ENCODE data around the gene MARCKS. TPM values are rescaled to one million over a fixed set of nuclear protein-coding genes. Genes with fewer than 3 reads are reported as not detected.

MARCKS gene
- 89.0 and 103 TPM in 2 replicates for total RNA-seq
- polyA plus RNA-seq (2012): 108 TPM

DNA sequence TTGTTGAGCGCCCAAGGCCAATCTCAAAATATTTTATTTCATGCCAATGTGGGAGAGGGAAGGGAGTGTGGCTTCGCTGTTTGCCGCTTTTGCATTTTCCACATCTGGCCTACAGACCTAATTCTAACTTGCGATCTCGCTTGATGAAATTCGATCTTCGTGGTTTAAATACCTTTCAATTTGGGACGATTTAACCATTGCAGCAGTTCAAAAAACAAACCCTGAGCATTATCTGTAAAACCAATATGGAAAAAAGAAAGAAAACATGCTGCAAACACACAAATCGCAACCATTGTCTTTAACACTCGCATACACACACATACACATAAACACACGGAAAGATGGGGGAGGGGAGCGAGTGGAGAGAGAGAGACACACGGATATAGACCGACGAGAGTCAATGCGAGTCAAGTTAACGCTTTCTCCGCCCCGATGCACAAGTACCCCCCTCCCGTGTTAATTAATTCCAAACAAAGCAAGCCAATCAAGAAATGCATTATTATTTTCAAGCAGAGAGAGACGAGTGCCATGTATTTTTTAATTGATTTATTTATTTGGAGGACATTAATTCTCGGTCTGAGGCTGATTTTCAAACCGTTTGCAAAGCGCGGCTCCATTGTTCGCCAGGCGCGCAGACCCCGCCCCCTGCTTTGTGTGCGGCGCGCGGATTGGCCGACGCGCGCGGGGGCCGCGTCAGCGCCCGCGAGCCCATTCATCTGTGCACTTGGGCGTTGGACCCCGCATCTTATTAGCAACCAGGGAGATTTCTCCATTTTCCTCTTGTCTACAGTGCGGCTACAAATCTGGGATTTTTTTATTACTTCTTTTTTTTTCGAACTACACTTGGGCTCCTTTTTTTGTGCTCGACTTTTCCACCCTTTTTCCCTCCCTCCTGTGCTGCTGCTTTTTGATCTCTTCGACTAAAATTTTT, at the start of gene MARCKS:
MARCKS (plus strand) TSS at position 721 of the 931 bp plus-strand sequence. CDS start 401 bp downstream, outside the sequence.
- peak; percentile 91 for DNase-seq (ENCODE audit: low read depth)

DNA sequence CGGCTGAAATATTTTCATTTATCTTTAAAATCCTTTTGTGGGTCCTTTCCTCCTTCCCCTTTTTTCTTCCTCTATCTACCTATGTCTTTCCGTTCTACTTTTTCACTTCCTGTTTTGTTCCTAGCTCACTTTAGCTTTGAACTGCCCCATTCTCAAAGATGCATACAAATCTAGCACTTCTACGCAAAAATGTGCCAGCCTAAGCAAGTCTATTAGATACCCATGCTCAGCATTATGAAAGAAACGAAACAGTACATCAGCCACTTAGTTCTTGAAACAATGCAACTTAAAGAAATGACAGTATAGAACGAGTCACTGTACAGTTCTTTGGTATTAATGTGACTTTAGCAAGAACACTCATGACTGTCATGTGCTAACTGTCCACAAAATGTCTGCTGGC, 47.3 kb upstream of the MARCKS start:
- DNase-seq (ENCODE audit: low read depth): no peak

DNA sequence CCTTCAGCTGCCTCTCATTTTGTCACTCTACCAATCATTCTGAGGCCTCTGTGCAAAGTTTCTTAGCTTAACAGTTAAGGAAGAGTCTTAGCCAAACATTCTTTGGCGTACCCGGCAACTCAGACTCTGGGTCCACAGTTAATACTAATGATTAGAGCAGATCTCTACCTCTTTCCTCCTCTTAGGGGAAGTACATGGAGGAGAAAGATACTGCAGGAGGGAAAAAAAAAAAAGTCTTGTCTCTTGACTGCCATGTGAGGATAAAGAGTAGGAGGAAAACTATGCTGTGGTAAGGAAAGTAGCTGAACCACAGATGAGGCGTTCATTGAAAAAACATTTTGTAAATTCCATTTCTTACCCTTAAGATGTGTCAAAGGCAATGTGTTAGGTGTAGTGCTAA, 44.0 kb upstream of the MARCKS start:
- DNase-seq (ENCODE audit: low read depth): peak; percentile 80

DNA sequence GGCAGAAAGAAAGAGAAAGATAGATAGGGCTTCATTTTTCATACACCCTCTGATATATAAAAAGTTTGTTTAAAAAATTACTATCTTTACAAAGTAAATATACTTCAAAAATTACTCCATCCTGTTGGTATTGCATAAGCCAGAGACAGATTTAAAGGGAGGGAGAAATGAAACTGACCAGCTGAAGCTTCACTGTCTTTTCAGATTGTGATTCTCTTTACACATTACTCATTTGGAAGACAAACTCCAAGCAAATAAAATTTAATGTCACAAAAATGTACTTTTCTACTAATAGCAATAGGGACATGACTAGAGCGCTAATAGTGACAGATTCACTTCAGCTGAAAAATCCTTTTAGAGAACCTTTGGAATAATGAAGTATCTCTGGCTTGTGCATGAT, 38.6 kb upstream of the MARCKS start:
- DNase-seq (ENCODE audit: low read depth): no peak

DNA sequence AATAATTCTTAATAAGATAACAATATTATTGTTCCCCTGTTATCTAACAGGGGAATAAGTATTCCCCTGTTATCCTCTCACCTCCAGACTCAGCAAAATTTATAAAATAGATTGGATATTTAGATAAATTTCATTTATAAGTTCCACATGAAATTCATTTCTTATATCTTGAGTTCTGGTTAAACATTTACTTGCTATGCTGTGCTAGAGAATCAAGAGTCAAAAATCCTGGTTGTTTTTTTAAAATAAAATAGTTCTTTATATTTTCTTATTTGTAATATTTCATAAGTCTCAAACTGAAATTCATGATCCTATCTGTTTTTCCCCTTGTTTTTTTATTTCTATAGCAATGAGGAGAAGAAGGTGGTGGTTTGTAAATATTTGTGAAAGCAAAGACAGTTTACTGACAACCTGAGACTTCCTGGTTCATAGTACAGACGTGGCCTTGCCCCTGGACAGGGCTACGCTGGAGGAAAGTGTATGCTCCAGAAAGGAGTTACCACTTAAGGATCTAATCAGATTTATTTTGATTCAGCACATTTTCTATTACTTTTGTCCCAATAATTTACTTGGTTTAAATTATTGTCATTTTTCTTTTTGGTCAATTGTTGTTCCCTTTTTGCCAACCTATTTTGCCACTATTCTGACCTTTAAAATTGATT, 37.8 kb upstream of the MARCKS start:
- no peak for DNase-seq (ENCODE audit: low read depth)

DNA sequence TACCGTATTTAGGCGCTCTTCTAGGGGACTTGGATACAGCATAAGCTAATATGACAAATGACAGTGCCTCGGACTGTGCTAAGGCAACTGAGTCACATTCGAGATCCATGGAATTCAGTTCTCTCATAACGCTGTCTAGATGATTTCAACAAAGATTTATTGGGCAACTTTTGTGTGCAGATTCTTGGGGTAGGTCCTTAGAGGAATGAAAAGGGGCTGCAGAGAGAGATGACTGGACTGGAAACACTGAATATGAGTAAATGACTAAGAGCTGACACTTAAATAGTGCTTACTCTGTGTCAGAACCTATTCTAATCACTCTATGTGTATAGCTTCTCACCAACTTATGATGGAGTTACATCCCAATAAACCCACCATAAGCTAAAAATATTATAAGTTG, 36.4 kb upstream of the MARCKS start:
- no peak for DNase-seq (ENCODE audit: low read depth)

DNA sequence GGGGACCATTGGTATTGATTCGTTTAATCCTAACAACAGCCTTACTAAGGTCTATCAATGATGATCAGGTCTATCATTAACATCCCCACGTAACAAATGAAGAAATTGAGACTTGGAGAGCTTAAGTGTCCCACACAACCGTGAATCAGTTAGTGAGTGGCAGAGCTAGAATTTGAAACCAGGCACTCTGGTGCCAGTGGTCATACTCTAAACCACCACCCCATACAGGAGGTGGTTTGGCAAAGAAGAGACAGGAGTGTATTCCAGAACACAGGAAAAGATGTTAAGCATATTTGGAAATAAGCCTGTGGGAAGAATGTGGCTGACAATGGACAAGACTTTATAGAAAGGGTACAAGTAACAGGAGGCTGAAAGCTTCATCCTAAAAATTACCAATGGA, 35.7 kb upstream of the MARCKS start:
- peak; percentile 55 for DNase-seq (ENCODE audit: low read depth)

GRCh38 chr6:113823916-113824315, 33.2 kb upstream of the MARCKS start:
- no peak for DNase-seq (ENCODE audit: low read depth)

DNA sequence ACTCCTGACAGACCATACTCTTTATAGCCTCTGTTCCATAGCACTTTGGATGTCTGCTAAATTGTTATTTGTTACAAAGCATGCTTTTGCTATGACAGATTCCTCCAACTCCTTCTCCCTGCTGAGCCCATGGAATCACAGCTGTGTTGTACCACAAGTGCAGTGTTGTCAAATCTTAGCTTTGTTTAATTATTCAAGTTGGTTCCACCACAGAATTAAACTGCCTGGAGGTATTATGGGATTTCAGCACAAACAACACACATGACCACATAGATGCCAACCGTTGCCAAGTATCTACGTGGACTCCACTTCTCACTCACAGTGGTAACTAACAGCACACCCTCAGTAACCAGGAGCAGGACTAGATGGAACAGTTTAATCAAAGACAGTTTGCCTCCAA, 32.7 kb upstream of the MARCKS start:
- peak; percentile 61 for DNase-seq (ENCODE audit: low read depth)

GRCh38 chr6:113824866-113825265, 32.3 kb upstream of the MARCKS start:
- DNase-seq (ENCODE audit: low read depth): no peak

GRCh38 chr6:113825781-113826180, 31.4 kb upstream of the MARCKS start:
- peak; percentile 90 for DNase-seq (ENCODE audit: low read depth)

DNA sequence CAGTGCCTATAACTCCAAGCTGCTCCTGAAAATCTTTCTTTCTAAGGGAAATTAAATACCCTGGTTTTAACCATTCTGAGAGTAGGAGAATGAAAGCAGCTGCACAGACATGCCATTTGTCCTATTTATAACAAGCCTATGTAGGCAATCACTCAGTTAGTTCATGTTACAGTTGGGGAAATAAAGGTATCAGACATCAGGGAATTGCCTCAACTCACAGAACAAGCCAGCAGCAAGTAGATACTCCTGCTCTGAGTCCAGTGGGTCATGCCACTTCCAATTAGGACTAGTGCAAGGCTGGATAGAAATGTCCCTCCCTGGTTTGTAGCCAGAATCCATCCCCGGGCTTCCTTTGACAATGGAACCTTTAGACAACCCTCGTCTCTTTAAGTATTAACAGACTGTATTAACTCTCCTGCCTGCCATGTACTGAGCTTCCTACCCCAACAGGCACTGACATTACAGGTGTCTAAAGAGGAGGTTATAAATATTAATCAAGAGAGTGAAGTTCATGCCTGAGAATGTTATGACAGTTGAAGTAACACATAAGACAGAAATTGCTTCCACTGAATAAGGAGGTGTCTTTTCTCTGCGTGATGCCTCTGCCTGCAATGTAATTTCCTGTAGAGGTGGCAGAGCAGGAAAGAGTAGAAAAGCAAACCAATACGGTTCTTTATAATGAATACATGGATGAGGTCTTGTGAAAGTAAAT, 28.0 kb upstream of the MARCKS start:
- DNase-seq (ENCODE audit: low read depth): no peak

- DNase-seq (ENCODE audit: low read depth): peak; percentile 73
Observed at GRCh38 chr6:113829696-113830045, 27.5 kb upstream of the MARCKS start.

DNA sequence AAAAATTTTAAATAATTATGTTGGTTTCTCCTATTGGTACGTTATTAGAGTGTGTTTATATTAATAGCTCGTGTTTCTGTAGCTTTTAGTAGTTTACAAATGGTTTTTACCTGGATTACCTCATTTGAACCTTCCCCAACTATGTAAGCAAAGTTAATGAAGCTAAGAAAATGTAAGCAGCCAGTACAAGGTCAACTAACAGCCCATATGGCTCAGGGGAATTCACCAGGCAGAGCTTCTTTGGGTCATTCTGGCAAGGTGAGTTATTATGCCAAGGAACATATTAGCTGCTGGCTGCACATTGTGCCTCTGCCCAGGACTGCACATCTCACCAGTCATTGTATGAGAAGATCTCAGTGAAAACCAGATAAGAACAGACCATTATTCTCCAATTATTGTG, 27.0 kb upstream of the MARCKS start:
- DNase-seq (ENCODE audit: low read depth): no peak

DNA sequence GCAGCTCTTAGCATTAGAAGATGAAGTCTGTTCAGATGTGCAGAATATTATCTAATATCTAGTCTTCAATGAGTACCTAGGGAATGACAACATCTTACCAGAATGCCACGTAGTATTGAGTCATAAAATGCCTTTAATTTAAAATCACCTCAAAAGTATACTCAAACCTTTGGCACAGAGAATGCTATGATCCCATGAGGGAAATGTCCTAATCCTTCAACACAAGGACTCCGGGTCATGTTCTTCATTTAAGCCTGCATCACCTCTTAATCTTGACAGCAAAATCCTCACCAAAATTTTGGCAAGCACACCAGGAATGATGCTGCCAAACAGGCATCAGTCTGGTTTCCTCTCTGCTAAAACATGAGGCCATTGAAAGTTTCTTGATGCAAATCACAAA, 23.6 kb upstream of the MARCKS start:
- DNase-seq (ENCODE audit: low read depth): no peak

DNA sequence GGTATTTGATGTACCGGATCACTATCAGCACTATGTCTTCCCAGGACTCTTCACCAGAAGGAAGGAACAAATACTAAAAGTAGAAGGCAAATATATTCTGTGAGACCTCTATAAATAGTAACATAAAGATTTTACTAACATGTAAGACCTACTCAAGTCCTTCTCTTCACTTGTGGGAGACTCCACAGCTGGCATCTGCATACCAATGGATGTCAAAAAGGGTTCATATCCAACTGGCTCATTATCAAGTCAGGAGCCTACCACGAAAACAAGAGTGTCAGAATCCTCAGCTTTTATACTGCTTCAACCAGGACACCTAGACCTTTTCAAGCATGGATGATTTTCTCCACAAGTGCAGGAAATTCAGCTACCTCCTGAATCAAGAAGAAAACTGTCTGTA, 20.0 kb upstream of the MARCKS start:
- peak; percentile 47 for DNase-seq (ENCODE audit: low read depth)

DNA sequence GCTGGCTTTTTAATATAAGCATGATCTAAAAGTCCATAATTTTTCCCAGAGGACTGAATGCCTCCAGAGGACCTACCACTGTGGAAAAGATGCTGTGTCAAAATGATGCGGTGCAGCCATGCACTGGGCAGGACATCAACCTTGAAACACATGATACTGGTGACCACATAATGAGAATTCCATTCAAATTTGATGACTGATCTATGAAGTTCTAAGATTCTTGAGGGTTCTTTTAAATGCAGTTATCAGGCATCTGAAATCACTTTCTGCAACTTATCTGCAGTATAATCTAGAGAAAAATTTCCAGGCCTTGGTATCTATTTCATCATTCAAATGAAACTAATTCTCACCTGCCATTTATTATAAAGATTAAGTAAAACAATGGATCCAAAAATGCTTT, 15.0 kb upstream of the MARCKS start:
- no peak for DNase-seq (ENCODE audit: low read depth)

- DNase-seq (ENCODE audit: low read depth): no peak
Observed at GRCh38 chr6:113843500-113844073, 13.6 kb upstream of the MARCKS start.

GRCh38 chr6:113846577-113846976, 10.6 kb upstream of the MARCKS start:
- DNase-seq (ENCODE audit: low read depth): no peak

DNA sequence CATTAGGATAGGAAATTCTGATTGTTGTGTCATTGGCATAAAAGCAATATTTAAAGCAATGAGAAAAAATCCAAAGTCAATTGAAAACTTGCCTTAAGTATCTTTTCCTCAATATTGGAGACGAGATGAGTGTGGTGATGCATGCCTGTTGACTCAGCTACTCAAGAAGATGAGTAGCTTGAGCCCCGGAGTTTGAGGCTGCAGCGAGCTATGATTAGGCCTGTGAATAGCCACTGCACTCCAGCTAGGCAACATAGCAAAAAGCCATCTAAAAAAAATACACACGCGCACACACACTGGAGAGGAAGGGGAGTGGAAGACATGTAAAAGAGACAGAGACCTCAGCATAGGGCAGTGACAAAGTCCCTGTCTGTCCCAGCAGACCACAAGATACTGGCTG, 9.7 kb upstream of the MARCKS start:
- no peak for DNase-seq (ENCODE audit: low read depth)

DNA sequence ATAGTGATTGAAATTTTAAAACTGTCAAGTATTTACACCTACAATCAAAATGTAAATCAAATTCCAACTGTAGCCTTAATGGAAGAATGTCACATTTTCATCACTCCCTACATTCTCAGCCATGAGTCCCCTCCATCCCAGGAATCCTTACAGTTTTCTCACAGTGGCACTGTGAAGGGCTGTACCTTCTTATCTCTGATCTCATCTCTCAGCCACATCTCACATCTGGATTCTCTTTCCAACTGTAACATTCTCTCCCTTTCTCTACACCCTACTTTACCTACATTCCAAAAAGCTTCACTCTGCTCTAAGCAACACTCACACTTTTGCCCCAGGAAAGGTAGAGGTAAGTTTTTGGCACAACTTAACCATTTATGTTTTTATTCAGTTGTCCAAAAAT, 8.9 kb upstream of the MARCKS start:
- no peak for DNase-seq (ENCODE audit: low read depth)

DNA sequence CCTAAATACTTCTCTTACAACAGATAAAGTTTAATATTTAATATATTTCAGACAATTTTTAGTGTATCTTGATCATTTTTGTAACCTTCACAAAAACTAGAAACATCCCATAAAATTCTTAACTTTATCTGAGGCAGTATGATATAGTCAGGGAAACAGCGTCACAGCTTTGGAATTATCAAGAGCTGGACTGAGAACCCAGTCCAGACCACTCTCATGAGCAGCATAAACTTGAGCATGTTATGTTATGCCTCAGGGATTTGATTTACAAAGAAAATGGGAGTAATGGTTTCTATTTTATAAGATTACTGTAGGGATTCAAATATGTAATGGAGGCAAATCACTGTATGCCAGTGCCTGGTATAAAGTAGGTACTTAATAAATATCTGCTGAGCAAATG, 8.3 kb upstream of the MARCKS start:
- DNase-seq (ENCODE audit: low read depth): no peak
